HG03575 (cell line): Measurements from ENCODE around the gene ATG9A.
"Not testable (repeated sequence)": the region's sequence is repeated elsewhere in the genome, so short reads cannot be mapped to it uniquely, and the experiment has no call there.

Experiments
- ATAC-seq: cut with Tn5 transposase; IDR thresholded peaks from one replicate; pipeline ENCODE4 v1.9.1; 2021; ENCODE audit not compliant: unreplicated experiment, insufficient number of reproducible peaks, low FRiP score; ENCODE audit errors: extremely low read depth

Gene ATG9A

GRCh38 chr2:219209236-219210195 lies 19.9 kb downstream of the ATG9A start:
- no peak for ATAC-seq

DNA sequence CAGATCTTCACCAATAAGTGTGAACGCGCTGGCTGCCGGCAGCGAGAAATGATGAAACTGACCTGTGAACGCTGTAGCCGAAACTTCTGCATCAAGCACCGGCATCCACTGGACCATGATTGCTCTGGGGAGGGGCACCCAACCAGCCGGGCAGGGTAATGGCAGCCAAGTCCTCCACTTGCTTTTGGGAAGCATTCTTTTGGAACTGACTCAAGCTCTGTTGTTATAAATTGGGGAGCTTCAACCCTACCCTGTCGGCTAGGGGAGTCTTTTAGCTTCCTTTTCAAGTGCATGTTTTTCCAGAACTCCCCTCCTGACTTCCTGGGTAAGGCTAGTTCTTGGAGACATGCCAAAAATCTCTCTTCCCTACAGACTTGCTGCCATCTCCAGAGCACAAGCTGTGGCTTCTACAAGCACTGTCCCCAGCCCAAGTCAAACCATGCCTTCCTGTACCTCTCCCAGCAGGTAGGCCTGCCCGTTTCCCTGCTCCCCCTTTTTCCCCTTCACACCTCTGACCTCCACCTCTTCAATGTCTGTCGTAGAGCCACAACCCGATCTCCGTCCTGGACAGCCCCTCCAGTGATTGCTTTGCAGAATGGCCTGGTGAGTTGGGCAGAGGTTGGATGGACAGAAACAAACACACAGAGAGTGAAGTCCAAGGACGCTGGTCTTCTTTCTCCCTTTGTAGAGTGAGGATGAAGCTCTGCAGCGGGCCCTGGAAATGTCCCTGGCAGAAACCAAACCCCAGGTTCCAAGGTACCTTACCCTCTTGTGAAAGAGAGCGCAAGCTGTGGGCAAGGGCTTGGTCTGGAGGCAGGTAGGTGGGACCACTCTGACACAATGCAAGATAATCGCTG lies 21.3 kb downstream of the ATG9A start:
- no peak for ATAC-seq

- ATAC-seq: no peak
Observed at GRCh38 chr2:219207134-219207883, 22.1 kb downstream of the ATG9A start.

DNA sequence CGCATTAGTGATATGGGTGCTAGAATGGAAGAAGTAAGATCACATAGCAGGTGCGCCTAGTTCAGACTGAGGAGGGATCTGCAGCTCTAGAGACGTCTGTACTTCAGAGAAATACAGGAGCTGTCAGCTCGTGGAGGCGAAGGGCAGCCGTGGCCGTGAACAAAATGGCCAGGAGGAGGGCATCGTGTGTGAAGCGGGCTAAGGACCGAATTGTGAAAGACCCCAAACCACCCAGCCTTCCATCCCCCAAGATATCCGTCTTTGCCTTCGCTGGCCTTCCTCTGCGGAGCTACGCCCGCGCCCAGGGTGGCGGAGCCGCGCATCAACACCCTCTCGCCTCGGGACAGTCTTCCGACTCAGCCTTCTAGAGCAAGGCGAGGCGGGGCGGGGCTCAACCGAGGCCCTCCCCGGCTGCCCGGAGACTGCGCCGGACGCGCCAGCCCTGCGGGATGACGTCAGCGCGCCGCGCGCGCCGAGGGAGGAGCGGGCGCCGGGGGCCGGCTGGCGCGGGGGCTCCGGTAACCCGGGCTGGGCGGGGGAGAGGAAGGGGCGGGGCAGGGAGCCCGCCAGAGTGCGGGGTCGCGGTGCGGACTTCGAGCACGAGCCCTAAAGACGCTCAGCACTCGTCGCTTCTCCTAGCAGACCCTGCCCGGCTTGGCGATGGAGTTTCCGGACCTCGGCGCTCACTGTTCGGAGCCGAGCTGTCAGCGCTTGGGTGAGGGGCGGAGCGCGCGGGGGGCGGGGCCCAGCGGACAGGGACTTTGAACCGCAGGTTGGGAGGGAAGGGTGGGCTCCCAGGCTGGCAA lies 22.9 kb downstream of the ATG9A start, which contains the start of gene ZFAND2B:
Gene ZFAND2B (plus strand): TSS at position 455 of the 806 bp plus-strand sequence. CDS start 206 bp downstream, at position 661.
- peak; percentile 83 for ATAC-seq

DNA sequence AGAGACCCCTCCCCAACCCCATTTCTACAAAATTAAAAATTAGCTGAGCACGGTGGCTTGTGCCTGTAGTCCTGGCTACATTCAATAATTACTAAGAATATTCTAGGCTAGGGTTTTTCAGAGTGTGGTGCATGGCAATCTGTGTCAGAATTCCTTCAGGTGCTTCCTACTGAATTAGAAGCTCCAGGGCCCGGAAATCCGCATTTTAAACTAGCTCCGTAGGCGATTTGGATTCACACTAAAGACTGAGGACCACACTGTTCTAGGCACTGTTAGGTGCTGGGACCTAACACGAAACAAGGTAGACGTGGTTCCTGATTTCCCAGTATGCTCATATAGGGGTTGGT lies 23.5 kb downstream of the ATG9A start:
- ATAC-seq: no peak

- ATAC-seq: no peak
Observed at GRCh38 chr2:219205165-219205538, 24.3 kb downstream of the ATG9A start.

GRCh38 chr2:219204425-219205164 lies 24.8 kb downstream of the ATG9A start:
- no peak for ATAC-seq

DNA sequence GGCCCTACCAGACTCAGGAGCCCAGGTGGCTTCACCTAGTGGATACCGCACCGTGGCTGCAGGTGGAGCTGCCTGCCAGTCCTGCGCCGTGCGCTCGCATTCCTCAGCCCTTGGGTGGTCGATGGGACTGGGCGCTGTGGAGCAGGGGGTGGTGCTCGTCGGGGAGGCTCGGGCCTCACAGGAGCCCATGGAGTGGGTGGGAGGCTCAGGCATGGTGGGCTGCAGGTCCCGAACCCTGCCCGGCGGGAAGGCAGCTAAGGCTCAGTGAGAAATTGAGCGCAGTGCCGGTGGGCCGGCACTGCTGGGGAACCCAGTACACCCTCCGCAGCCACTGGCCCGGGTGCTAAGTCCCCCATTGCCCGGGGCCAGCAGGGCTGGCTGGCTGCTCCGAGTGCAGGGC lies 28.1 kb downstream of the ATG9A start:
- ATAC-seq: not testable (repeated sequence)

- not testable (repeated sequence) for ATAC-seq
Observed at GRCh38 chr2:219200502-219201326, 28.7 kb downstream of the ATG9A start.

DNA sequence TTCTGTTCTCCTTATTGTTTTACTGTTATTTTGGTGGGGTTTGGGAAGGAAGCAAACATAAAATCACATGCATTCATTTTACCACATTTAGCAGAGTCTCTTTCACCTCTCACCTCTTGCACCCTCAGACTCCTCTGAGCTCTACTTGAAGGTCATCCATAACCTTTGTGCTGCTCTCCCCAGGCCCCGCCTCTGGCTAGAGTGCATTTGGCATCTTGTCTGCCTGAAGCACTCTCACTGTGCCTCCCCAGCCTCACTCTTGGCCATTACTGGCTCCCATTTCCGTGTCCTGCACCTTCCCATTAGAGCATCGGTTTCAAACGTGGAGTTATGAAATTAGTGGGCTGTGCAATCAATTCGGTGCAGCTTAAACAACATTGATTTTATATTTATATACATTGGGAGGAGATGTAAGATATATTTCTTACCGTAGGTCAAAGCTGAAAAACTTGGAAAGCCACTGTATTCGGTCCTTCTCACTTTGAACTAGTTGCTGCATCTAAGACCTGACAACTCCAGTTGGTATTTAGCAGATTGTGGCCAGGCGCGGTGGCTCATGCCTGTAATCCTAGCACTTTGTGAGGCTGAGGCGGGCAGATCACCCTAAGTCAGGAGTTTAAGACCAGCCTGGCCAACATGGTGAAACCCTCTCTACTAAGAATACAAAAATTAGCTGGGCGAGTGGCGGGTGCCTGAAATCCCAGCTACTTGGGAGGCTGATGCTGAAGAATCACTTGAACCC lies 29.8 kb downstream of the ATG9A start:
- ATAC-seq: no peak

DNA sequence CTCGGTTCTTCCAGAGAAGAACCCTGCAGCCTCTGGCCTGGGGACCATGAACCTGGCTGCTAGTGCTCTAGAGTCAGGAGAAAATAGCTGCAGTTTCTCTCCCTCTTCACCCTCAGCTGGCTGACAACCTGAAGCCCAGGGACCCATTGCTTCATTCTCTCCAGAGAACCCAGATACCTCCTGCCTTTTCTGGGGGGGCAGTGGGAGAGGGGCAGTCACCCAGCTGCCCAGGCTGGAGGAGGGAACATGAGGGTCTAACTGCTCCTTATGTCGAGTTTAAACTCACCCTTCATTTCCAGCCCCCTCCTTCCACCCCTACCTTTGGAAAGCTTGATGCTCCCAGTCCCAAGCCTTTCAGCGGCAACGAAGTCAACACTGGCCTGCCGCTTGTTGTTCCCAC lies 30.5 kb downstream of the ATG9A start:
- no peak for ATAC-seq

DNA sequence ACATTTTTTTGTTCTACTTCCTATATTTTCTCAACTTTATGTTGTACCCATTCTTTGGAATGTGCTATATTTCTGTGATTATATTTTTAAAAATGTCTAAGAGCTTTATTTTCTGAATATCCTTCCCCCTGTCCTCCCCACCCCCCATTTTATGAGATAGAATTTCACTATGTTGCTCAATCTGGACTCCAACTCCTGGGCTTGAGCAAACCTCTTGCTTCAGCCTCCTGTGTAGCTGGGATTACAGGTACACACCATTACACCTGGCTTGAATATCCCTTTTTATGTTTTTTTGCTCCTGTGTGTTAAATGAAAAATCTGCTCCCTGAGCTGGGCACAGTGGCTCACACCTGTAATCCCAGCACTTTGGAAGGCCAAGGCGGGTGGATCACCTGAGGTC lies 32.0 kb downstream of the ATG9A start:
- ATAC-seq: no peak

- no peak for ATAC-seq
Observed at GRCh38 chr2:219186754-219187456, 42.5 kb downstream of the ATG9A start.

- no peak for ATAC-seq
Observed at GRCh38 chr2:219184121-219184520, 45.3 kb downstream of the ATG9A start.

DNA sequence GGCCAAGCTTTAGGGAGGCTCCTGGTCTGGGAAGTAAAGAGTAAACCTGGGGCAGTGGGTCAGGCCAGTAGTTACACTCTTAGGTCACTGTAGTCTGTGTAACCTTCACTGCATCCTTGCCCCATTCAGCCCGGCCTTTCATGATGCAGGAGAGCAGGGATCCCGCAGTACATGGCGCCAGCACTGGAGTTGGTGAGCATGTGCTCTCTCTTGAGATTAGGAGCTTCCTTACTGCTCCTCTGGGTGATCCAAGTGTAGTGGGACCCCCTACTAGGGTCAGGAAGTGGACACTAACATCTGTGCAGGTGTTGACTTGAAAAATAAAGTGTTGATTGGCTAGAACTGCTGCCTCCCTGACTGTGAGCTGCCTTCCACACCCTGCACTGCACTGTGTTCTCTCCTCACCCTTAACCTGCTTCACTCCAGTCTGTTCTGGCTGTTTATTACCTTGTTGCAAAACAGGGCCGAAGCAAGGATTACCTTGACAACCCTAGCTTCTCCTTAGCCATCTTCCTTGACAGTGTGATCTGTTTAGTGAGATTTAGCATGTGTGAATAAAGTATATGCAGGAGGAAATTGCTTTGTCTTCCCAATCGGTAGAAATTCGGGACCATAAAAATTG lies 46.2 kb downstream of the ATG9A start:
- no peak for ATAC-seq
